ENCODE measurements around the gene OR11L1.

- TF ChIP-seq CTCF (conservative IDR thresholded peaks at IDR 0.05 in 1 of 2, IDR thresholded peaks at IDR 0.05 in 1 of 2; ENCODE audit: low read depth in 1 of 2, low read length in 2 of 2), result no peak
- TF ChIP-seq EZH2 (IDR thresholded peaks at IDR 0.05; ENCODE audit: low read length, missing control alignments), result no peak
Measured at GRCh38 chr1:247865416-247865815, 23.7 kb upstream of the OR11L1 start.
